Measurements from ENCODE around the gene BLTP2. TPM values are rescaled to one million over a fixed set of nuclear protein-coding genes. Genes with fewer than 3 reads are reported as not detected.
A peak's percentile ranks its signal among the peaks of the same experiment; 100 is the strongest.

Gene BLTP2
- 100 to 1,000 TPM; 136 to 153 TPM for total RNA-seq
- total RNA-seq: 225 to 353 reads per million in 2 donors

DNA sequence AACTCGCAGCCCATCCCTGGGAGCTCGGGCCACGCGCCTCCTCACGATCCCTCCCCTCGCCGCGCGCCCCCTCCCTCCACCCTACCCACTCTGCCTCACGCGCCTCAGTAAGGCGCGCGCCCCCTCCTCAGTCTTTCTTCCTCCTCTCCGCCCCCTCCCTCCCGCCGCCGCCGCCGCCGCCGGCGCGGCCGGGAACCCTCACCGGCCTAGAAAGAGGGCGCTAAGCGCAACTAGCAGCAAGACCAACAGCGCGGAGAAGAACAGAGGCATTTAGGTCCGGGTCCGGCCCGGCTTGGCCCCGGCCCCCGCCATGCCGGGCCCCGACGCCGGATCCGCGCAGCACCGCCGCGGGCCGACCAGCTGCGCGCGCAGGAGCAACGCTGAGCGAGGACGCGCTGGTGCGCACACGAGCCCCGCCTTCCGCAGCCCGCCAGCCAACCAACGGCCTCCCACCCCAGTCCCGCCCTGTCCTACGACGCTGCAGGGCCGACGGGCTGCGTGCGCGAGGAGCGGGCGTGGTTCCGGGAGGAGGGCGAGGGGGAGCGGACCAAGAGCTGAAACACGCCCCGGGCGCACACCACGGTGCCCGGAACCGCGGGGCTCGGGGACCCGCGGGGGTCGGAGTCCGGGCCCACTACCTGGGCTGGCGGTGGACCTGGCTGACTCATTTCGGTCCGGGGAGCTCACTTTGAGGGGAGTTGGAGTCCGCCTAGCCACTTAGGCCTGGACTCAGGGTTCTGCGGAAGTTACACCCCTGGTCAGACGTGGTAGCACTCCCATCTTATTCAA, at the start of gene BLTP2:
TSS of gene BLTP2 (minus strand) at position 372 of the 789 bp plus-strand sequence. CDS start at position 270, 102 bp downstream.
- Mint-ChIP-seq H3K36me3 (ENCODE audit: low read depth) (peaks cover 2% of the 10 kb centered on the region), H3K4me1 (peaks cover 31% of the 10 kb centered on the region), H3K27me3 (no peaks in the 10 kb centered on the region), H3K4me3 (peak within 1 kb of the TSS; percentile 99), H3K27ac (peak within 1 kb of the TSS; percentile 99)
- DNase-seq: peak; percentile 90 to 96 (median 94)
- ATAC-seq: peak; percentile 97
- no peaks in the 10 kb centered on the region for H3K9me3 ChIP-seq (ENCODE audit: control insufficient read depth, low read length, poor library complexity, severe bottlenecking)

DNA sequence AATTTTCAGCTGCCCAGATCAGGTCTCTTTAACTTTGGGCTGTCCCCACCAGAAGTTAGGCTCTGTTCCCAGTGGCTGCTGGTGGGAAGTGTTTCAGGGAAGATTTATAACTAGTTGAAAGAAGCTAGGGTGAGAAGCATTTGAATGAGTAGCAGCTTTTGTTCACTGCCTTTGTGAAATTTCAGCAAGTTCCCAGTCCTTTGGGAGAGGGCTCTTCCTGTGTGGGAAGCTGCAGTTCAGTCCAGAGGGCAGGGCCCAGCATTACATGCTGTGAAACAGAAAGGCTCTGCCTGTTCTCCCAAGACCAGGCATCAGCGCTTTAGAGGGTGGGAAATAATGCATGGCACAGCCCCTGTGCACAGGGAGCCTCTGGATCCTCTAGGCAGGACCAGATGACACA, 48.9 kb upstream of the BLTP2 start:
- peaks cover 3% of the 10 kb centered on the region for H3K4me1 Mint-ChIP-seq
- no peak for DNase-seq
- no peak for ATAC-seq
- no peaks in the 10 kb centered on the region for H3K9me3 ChIP-seq (ENCODE audit: control insufficient read depth, low read length, poor library complexity, severe bottlenecking)
- H3K4me3 Mint-ChIP-seq: no peak overlapping the region
- no peak overlapping the region for H3K27ac Mint-ChIP-seq
- H3K36me3 Mint-ChIP-seq (ENCODE audit: low read depth): peaks cover 5% of the 10 kb centered on the region
- H3K27me3 Mint-ChIP-seq: no peaks in the 10 kb centered on the region

DNA sequence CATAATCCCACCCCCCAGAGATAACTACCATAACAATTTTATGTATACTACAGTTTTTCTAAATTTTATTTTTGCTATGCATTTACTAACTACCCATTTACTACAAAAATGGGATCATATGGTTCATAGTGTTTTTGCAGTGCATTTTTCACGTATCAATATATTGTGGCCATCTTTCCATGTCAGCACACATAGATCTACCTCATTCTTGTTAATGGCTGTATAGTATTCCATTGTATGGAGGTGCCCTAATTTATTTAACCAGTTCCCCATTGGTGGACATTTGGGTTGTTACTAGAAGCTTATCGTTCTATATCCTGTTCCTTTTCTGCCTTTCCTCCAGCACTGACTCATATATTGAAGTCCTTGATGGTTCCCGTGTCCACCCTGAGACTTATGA, 44.1 kb upstream of the BLTP2 start:
- H3K9me3 ChIP-seq (ENCODE audit: control insufficient read depth, low read length, poor library complexity, severe bottlenecking): no peaks in the 10 kb centered on the region
- Mint-ChIP-seq H3K36me3 (ENCODE audit: low read depth) (peaks cover 14% of the 10 kb centered on the region), H3K4me1 (peaks cover 6% of the 10 kb centered on the region), H3K4me3 (no peak overlapping the region), H3K27ac (no peak overlapping the region), H3K27me3 (no peaks in the 10 kb centered on the region)
- ATAC-seq (no peak), DNase-seq (no peak)

DNA sequence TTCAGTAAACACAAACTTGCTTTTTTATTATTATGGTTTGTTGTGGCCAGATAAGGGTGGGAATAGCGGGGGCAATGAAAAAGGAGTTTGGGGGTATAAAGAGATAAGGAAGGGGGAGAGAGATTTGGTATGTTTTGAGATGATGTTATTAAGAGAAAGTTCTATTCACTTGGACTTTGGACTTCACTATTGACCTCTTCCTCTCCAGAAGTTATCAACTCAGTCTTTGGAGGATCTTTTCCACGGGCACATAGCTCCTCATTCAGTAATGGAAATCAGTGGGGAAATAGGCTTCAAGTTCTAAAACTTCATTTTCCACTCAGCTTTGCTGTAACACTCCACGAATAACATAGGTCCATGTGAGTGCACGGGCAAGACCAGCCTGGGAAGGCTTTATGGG, 43.5 kb upstream of the BLTP2 start:
- ATAC-seq (no peak), DNase-seq (no peak)
- Mint-ChIP-seq H3K36me3 (ENCODE audit: low read depth) (peaks cover 14% of the 10 kb centered on the region), H3K27me3 (no peaks in the 10 kb centered on the region), H3K27ac (no peak overlapping the region), H3K4me1 (peaks cover 6% of the 10 kb centered on the region), H3K4me3 (no peak overlapping the region)
- no peaks in the 10 kb centered on the region for H3K9me3 ChIP-seq (ENCODE audit: control insufficient read depth, low read length, poor library complexity, severe bottlenecking)

DNA sequence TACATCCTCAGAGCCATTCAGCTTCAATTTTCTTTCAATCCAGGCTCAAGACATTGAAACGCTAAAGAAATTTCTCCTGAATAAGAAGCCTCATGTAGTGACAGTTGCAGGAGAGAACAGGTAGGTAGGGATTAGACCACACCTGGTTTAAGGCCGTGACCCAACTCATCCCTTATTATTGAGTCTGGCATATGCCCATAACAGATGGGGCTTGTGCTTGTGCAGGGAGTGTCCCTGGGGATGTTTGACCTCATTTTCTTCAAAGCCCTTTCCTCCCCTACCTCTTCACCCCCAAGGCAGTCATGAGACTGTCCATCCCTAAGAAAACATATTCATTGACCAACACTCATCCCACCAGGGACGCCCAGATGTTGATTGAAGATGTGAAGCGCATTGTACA, 41.3 kb upstream of the BLTP2 start:
- Mint-ChIP-seq H3K4me3 (no peak overlapping the region), H3K4me1 (peaks cover 6% of the 10 kb centered on the region), H3K36me3 (ENCODE audit: low read depth) (peaks cover 14% of the 10 kb centered on the region), H3K27me3 (no peaks in the 10 kb centered on the region), H3K27ac (no peak overlapping the region)
- ATAC-seq: no peak
- no peak for DNase-seq
- H3K9me3 ChIP-seq (ENCODE audit: control insufficient read depth, low read length, poor library complexity, severe bottlenecking): no peaks in the 10 kb centered on the region

DNA sequence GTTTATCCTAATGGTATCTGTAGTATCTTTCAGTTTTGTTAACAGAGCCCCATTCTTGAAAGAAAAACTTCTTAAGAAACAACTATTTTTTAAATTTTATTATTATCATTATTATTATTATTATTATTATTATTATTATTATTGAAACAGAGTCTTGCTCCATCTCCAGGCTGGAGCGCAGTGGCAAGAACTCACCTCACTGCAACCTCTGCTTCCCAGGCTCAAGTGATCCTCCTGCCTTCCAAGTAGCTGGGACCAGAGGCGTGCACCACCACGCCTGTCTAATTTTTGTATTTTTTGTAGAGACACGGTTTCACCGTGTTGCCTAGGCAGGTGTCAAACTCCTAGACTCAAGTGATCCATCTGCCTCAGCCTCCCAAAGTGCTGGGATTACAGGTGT, 40.4 kb upstream of the BLTP2 start:
- ATAC-seq: no peak
- Mint-ChIP-seq H3K4me3 (no peak overlapping the region), H3K27ac (no peak overlapping the region), H3K4me1 (peaks cover 6% of the 10 kb centered on the region), H3K36me3 (ENCODE audit: low read depth) (peaks cover 14% of the 10 kb centered on the region), H3K27me3 (no peaks in the 10 kb centered on the region)
- no peak for DNase-seq
- H3K9me3 ChIP-seq (ENCODE audit: control insufficient read depth, low read length, poor library complexity, severe bottlenecking): no peaks in the 10 kb centered on the region

DNA sequence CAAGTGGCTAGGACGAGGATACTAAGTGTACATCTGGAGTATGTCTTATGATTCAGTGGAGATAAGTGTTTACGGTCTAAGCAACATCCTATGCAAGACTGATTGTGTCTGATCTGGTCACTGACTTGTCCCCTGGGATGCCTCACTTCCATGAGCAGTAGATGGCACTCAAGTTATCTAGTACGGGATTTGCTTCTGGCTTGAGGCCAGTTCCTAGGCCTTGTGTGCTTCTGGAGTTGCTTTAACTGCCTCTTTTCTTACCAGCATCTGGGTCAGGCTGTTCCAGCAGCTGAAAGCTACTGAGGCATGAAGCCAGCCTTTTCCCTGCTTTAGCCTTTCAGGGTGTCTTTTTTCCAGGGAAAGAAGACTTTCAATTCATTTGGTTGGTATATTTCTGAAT, 40.0 kb upstream of the BLTP2 start:
- DNase-seq (no peak), ATAC-seq (no peak)
- Mint-ChIP-seq H3K36me3 (ENCODE audit: low read depth) (peaks cover 14% of the 10 kb centered on the region), H3K27me3 (no peaks in the 10 kb centered on the region), H3K27ac (no peak overlapping the region), H3K4me3 (no peak overlapping the region), H3K4me1 (peaks cover 6% of the 10 kb centered on the region)
- no peaks in the 10 kb centered on the region for H3K9me3 ChIP-seq (ENCODE audit: control insufficient read depth, low read length, poor library complexity, severe bottlenecking)

DNA sequence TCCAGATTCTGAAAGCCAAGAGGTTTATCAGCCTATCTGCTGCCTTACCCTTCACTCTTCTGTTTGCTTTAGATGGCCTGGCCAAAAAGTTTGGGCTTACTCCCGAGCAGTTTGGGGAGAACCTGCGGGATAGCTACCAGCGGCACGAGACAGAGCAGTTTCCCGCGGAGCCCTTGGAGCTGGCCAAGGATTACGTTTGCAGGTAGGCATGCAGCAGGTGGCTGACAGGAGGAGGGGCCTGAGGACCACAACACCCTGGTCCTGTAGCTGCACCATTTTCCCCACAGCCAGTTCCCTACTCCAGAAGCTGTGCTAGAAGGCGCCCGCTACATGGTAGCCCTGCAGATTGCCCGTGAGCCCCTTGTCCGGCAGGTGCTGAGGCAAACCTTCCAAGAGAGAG, 37.7 kb upstream of the BLTP2 start:
- Mint-ChIP-seq H3K4me1 (peaks cover 6% of the 10 kb centered on the region), H3K27me3 (no peaks in the 10 kb centered on the region), H3K27ac (peak overlapping the region; percentile 19), H3K4me3 (no peak overlapping the region), H3K36me3 (ENCODE audit: low read depth) (peaks cover 8% of the 10 kb centered on the region)
- ATAC-seq: no peak
- H3K9me3 ChIP-seq (ENCODE audit: control insufficient read depth, low read length, poor library complexity, severe bottlenecking): no peaks in the 10 kb centered on the region
- DNase-seq: no peak

DNA sequence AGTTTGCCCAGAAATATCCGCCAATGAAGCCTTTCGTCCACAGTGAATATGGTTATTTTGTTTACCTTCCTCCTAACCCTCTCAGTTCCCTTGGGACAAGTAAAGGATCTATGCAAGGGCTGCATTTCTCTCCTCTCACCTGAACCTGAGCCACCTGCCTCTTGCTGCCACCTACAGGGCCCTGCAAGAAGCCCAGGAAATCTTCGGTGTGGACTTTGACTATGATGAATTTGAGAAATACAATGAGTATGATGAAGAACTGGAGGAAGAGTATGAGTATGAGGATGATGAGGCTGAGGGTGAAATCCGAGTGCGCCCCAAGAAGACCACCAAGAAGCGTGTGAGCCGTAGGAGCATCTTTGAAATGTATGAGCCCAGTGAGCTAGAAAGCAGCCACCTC, 31.0 kb upstream of the BLTP2 start:
- H3K36me3 Mint-ChIP-seq (ENCODE audit: low read depth): peaks cover 8% of the 10 kb centered on the region
- H3K4me1 Mint-ChIP-seq: peaks cover 2% of the 10 kb centered on the region
- H3K4me3 Mint-ChIP-seq: no peak overlapping the region
- H3K27me3 Mint-ChIP-seq: no peaks in the 10 kb centered on the region
- peak overlapping the region; percentile 67 for H3K27ac Mint-ChIP-seq
- H3K9me3 ChIP-seq (ENCODE audit: control insufficient read depth, low read length, poor library complexity, severe bottlenecking): no peaks in the 10 kb centered on the region
- ATAC-seq (no peak), DNase-seq (no peak)

DNA sequence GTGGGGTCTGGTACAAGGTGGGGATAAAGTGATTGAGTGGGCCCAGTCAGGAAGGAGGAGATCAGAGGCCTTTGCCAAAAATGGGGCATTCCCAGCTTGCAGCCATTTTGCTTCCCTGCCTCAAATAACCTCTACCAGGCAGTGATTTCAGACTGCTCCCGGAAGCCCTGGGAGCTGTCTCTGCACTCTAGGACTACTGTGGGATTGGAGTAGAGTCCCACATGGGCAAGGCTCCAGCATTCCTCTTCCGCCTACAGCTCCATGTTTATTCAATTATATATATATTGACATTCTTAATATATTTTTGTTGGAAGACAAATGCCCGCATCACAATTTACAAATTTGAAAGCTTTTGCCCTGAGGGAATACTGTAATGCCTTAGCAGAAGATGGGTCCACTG, 30.5 kb upstream of the BLTP2 start:
- Mint-ChIP-seq H3K4me1 (peaks cover 2% of the 10 kb centered on the region), H3K27me3 (no peaks in the 10 kb centered on the region), H3K36me3 (ENCODE audit: low read depth) (peaks cover 8% of the 10 kb centered on the region), H3K27ac (no peak overlapping the region), H3K4me3 (no peak overlapping the region)
- ATAC-seq (no peak), DNase-seq (no peak)
- H3K9me3 ChIP-seq (ENCODE audit: control insufficient read depth, low read length, poor library complexity, severe bottlenecking): no peaks in the 10 kb centered on the region

DNA sequence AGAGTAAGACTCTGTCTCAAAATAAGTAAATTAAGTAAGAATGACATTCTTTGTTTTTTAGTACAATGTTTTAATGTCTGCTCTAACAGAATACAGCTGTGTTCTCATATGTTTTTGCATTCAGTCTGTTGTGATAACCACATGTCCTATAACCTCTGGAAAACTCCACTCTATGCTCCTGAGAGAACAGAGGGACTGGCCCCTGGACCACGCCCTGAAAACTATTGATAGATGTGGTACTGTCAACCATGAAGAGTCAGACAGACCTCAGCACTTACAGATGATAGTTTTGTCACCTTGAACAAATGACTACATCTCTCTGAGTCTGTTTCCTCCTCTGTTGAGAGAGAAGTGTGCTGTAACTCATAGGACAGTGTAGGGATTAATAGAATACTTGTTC, 25.0 kb upstream of the BLTP2 start:
- Mint-ChIP-seq H3K4me3 (no peak overlapping the region), H3K36me3 (ENCODE audit: low read depth) (peaks cover 8% of the 10 kb centered on the region)
- no peak for ATAC-seq

DNA sequence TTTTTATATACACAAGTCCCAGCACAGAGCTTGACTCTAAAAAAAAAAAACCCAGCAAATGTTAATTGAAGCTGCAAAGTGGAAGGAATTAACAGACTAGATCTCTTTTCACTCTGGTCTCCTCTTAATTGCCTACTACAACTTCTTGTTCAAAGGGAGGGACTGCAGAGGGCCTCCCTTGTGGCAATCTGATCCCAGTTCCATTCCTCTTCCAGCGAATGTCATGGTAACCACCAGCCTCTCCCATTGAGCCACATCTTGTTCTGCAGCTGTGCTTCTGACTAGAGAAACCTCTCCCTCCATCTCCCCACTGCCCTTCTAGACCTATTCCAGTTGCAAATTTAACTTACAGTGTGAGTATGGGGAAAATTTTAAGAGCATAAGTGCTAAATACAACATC, 22.9 kb upstream of the BLTP2 start:
- H3K9me3 ChIP-seq (ENCODE audit: control insufficient read depth, low read length, poor library complexity, severe bottlenecking): no peaks in the 10 kb centered on the region
- H3K4me1 Mint-ChIP-seq: peaks cover 40% of the 10 kb centered on the region
- no peaks in the 10 kb centered on the region for H3K27me3 Mint-ChIP-seq
- ATAC-seq (no peak), DNase-seq (no peak)
- peaks cover 14% of the 10 kb centered on the region for H3K36me3 Mint-ChIP-seq (ENCODE audit: low read depth)
- peak overlapping the region; percentile 62 for H3K27ac Mint-ChIP-seq
- no peak overlapping the region for H3K4me3 Mint-ChIP-seq

More for the DNA sequence above, 25.0 kb upstream of the BLTP2 start:
- Mint-ChIP-seq H3K27ac (no peak overlapping the region), H3K4me1 (peaks cover 22% of the 10 kb centered on the region), H3K27me3 (no peaks in the 10 kb centered on the region)
- H3K9me3 ChIP-seq (ENCODE audit: control insufficient read depth, low read length, poor library complexity, severe bottlenecking): no peaks in the 10 kb centered on the region
- DNase-seq: no peak

DNA sequence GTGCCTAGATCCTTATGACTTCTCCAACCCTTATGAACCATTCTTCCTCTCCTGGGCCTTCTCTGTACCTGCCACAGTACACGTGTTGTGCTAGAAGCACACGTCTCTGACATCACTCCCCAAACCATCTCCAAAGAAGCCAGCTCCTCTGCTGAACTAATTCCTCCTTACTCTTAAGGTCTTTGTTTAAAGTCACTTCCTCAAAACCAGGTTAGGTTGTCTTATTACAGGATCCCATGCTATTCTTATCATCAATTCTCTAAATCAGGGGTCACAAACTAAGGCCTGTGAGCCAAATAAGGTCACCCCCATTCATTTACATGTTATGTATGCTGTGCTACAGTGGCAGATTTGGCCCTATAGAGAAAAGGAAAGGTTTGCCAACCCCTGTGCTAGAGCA, 21.0 kb upstream of the BLTP2 start:
- Mint-ChIP-seq H3K36me3 (ENCODE audit: low read depth) (peaks cover 18% of the 10 kb centered on the region), H3K27ac (no peak overlapping the region), H3K4me1 (peaks cover 47% of the 10 kb centered on the region), H3K27me3 (no peaks in the 10 kb centered on the region), H3K4me3 (no peak overlapping the region)
- H3K9me3 ChIP-seq (ENCODE audit: control insufficient read depth, low read length, poor library complexity, severe bottlenecking): no peaks in the 10 kb centered on the region
- DNase-seq (no peak), ATAC-seq (no peak)

DNA sequence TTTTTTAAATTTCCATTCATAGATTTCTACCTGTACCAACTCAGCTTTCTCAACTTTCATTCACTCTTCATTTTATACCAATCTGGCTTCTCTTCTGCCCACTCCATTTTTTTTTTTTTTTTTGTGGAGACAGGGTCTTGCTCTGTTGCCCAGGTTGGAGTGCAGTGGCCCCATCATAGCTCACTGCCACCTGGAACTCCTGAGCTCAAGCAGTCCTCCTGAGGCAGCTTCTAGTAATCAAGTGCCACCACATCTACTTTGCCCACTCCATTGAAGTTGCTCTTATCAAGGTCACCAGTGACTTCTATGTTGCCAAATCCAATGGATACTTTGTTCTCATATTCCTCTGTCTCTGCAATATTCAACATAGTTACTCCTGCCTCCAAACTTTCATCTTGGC, 18.8 kb upstream of the BLTP2 start:
- peak overlapping the region; percentile 99 for H3K4me3 Mint-ChIP-seq

More for the DNA sequence above, 18.8 kb upstream of the BLTP2 start:
- H3K9me3 ChIP-seq (ENCODE audit: control insufficient read depth, low read length, poor library complexity, severe bottlenecking): no peaks in the 10 kb centered on the region
- Mint-ChIP-seq H3K27me3 (no peaks in the 10 kb centered on the region), H3K27ac (peak overlapping the region; percentile 100), H3K36me3 (ENCODE audit: low read depth) (peaks cover 18% of the 10 kb centered on the region), H3K4me1 (peaks cover 56% of the 10 kb centered on the region)
- ATAC-seq (no peak), DNase-seq (no peak)
